GM23248 (cell line): ENCODE data around the gene TSHZ2.

Experiments used
- EZH2 ChIP-seq: fragments of 200-600 bp; sonication (generic); IDR thresholded peaks from 2 replicates; pipeline ENCODE4 v1.6.1; 2018; ENCODE audit warnings: antibody characterized with exemption, mild to moderate bottlenecking; ENCODE audit not compliant: insufficient read depth, poor library complexity, severe bottlenecking
- EZH2phosphoT487 ChIP-seq: fragments of 200-600 bp; sonication (generic); IDR thresholded peaks from 2 replicates; pipeline ENCODE4 v1.6.1; 2018; ENCODE audit warnings: antibody characterized with exemption, moderate library complexity, mild to moderate bottlenecking, low read depth; ENCODE audit not compliant: insufficient read depth

DNA sequence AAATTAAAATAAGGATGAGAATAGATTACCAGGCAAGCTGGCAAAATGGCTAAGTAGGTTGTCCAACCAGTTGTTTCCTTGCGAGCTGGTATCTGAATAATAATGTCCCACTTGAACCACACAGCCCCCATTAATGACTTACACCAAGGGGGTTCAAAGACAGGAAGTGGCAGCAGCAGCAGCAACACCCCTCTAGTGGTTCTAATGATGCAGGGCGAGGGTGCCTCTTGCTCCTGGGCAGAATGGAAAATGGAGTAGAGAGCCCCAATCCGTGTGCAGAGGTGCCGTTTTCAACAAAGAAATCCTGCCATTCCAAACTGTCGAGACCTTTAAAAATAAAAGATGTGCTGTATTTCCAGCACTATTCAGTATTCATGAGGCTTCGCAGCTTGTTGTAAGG lies 218.1 kb downstream of the TSHZ2 start:
- TF ChIP-seq EZH2 = no peak
- no peak for TF ChIP-seq EZH2phosphoT487
